Astrocyte of the spinal cord (primary cell): Measurements from ENCODE around the gene CAMTA1.
"Not testable (repeated sequence)": the region's sequence is repeated elsewhere in the genome, so short reads cannot be mapped to it uniquely, and the experiment has no call there.

Source experiments
- DNase-seq: peaks from one replicate; pipeline ENCODE4 v3.0.0; 2011; ENCODE audit warnings: low read depth, low spot score
- H3K4me3 ChIP-seq: 2 replicates; pipeline ENCODE4 v1.5.1; 2011; ENCODE audit warnings: low read depth, mild to moderate bottlenecking, low read length, moderate library complexity
- CTCF ChIP-seq: IDR thresholded peaks from 2 replicates; pipeline ENCODE4 v1.5.1; 2012; ENCODE audit warnings: low read depth, mild to moderate bottlenecking, low read length, inconsistent platforms
- in situ Hi-C: cut with HindIII; loops from 2 replicates; pipeline ENCODE4 v1.10.0; 2017; ENCODE audit warnings: low sequenced_read_pairs

CAMTA1 gene

GRCh38 chr1:7690496-7691182 lies 905.4 kb downstream of the CAMTA1 start:
- H3K4me3 ChIP-seq, result no peak overlapping the region
- no peak for TF ChIP-seq CTCF

GRCh38 chr1:7691576-7691975 lies 906.3 kb downstream of the CAMTA1 start:
- no peak for TF ChIP-seq CTCF
- in situ Hi-C loops, result no loop called here
- H3K4me3 ChIP-seq, result no peak overlapping the region
- no peak for DNase-seq

More at GRCh38 chr1:7690496-7691182, 905.4 kb downstream of the CAMTA1 start:
- in situ Hi-C loops, result no loop called here
- no peak for DNase-seq

GRCh38 chr1:7692005-7692404 lies 906.8 kb downstream of the CAMTA1 start:
- no peak overlapping the region for H3K4me3 ChIP-seq
- no peak for TF ChIP-seq CTCF
- in situ Hi-C loops, result no loop called here
- no peak for DNase-seq

- in situ Hi-C loops, DNase-seq, H3K4me3 ChIP-seq: not testable (repeated sequence)
These were observed 907.8 kb downstream of the CAMTA1 start for GRCh38 chr1:7693037-7693436.

GRCh38 chr1:7693662-7694061 lies 908.4 kb downstream of the CAMTA1 start:
- in situ Hi-C loops, result no loop called here
- no peak for TF ChIP-seq CTCF
- no peak for DNase-seq
- H3K4me3 ChIP-seq, result no peak overlapping the region

- DNase-seq, result no peak
- in situ Hi-C loops, result no loop called here
These were observed 909.6 kb downstream of the CAMTA1 start for GRCh38 chr1:7694600-7695496.

More at GRCh38 chr1:7694600-7695496, 909.6 kb downstream of the CAMTA1 start:
- no peak for TF ChIP-seq CTCF
- no peak overlapping the region for H3K4me3 ChIP-seq
